HG02970 (cell line): ENCODE results near the gene ATAD1.
A peak's percentile ranks its signal among the peaks of the same experiment; 100 is the strongest.
"Not testable (repeated sequence)": the region's sequence is repeated elsewhere in the genome, so short reads cannot be mapped to it uniquely, and the experiment has no call there.

Source experiments
- ATAC-seq: cut with Tn5 transposase; IDR thresholded peaks from one replicate; pipeline ENCODE4 v1.9.1; 2021; ENCODE audit warnings: mild to moderate bottlenecking, moderate library complexity, moderate number of reproducible peaks; ENCODE audit not compliant: unreplicated experiment, low FRiP score

ATAD1 gene

DNA sequence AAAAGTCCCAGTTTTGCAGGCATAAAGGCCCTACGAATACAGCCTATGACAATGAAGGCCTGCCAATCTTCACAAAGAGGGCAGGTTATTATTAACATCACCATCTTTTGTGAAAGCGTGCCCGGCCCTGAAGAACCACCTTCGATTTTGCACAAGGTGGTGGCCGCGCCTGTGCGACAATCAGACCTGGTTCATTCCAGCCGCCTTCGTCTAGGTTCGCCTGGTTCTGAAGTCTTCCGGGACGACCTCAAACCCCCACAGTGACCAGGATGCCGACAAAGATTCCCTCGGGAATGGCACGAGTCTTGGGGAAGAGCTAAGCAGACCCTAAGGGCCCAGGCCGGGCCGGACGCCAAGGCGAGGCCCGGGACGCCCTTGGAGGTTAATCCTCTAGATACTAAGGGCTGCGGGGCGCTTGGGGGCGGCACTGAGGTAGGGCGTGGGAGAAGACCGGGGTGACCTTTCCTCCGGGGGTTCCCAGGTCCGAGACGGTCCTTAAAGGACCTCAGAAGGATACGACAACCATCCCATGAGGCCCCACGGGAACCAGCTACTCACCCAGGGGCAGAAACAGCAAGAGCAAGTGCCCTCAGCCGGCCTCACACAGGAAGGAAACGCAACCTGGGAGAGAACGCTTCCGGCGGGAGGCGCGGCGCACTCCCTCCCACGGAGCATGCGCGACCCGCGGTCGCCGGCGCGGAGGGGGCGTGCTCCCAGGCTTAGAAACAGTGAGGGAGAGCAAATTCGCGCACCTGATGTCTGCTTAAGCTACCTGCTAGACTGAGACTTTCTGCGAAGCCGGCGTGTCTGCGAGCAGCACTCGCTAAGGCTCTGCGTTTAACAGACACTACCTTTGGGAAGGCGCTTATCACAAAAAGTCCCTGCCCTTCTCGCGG lies at the start of gene ATAD1:
Gene ATAD1 (minus strand): TSS at position 618 of the 896 bp plus-strand sequence. CDS start 3,627 bp downstream, outside the sequence.
- peak; percentile 73 for ATAC-seq

DNA sequence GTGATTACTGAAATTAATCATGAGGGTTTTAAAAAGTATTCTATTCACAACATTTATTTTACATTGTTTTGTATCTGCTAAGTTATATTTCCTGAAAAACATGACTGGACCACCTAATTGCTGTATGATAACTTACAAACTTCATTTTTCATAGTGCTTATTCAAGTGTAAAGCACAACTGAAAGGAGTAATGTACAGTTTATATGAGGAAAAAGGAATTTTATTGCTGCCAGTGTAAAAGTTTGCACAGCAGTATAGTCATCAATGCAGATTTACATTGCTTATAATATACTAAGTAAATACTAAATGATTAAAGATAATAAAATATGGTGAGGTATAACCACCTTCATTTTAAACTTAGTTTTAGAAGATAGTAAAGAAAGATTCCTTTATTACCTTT lies 49.4 kb upstream of the ATAD1 start:
- no peak for ATAC-seq

DNA sequence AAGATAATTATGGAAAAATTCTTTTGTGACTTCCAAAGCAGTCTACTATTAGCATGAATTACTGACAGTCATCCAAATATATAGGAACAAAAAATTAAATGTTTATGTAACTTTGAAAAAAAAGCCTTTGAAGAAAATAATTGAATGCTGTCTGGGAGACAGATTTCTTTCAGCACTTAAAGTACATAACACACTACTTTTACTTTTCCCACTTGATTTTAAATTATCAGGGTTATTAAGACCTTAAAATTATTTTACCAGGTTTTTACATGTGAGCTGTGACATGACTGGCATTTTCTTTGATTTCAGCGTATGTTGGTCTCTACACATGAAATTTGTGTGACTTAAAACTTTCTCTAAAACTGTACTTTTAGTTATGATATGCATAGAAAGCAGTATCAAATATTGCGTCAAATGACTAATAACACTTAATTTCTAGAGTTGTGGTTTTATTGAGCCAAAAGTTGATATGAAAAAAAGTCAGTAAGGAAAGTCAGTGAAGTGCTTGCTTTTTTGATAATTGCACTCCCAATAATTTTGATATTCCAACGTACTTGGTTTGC lies 48.5 kb upstream of the ATAD1 start:
- no peak for ATAC-seq

DNA sequence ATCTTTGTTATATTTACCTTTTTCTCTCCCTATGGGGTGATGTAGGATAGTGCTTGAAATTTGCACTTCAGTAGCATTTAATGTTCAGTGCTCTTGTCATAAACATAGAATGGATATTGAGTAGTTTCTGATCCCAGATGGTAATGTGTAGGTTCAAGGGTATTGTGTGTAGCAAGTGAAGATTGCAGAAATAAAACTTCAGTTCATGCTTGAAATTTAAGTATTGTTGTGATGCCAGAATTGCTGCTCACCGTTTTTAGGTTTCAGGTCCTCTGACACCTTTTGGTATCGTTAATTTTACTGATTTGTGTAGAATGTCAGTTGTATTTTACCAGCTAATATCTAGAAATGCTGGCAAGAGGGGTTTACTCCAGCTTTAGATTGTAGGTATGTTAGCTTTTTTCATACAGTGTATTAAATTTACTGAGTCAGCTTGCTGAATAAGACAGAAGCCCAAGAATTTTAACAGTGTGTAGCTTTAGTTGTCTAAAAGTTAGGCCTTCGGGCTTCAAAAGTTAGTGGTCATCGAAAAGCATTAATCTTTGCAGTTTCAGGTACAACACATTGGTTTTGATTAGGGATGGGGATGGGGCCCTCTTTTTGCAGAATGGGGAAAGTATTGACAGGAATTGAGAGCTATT lies 47.3 kb upstream of the ATAD1 start:
- ATAC-seq: no peak

DNA sequence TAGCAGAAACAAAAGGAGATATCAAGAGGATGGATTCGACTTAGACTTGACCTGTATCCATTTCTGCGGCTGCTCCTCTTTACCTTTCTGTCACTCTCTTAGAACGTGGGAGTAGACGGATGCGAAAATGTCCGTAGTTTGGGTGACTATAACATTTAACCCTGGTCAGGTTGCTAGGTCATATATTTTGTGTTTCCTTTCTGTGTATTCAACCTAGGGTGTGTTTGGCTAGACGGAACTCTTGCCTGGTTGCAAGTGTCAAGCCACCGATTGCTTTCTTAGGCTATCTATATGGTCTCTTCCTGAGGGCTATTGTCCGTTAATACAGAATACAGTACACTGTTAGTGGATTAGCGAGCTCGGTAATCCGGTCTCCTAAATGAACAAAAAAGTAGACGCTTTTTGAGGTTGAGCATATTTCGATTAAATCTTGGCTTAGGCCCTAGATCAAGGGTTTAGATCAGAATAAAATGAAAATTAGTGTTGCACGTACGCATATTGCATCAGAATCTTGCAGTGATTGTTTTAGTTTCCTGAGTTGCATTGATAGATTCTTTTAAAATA lies 46.6 kb upstream of the ATAD1 start:
- no peak for ATAC-seq

- ATAC-seq: not testable (repeated sequence)
Measured at GRCh38 chr10:87863951-87864495, 46.0 kb upstream of the ATAD1 start.

GRCh38 chr10:87863053-87863943 lies 45.3 kb upstream of the ATAD1 start, which contains the start of the genes KLLN and PTEN:
Gene KLLN (minus strand): TSS chr10:87863533. CDS start chr10:87862487, 1,046 bp downstream.
Gene PTEN (plus strand): TSS chr10:87863625. CDS start chr10:87864470, 845 bp downstream.
- peak; percentile 39 for ATAC-seq

- ATAC-seq: no peak
Measured at GRCh38 chr10:87862679-87863052, 44.6 kb upstream of the ATAD1 start.

GRCh38 chr10:87861953-87862678 lies 44.1 kb upstream of the ATAD1 start:
- peak; percentile 48 for ATAC-seq

- ATAC-seq: peak; percentile 11
Measured at GRCh38 chr10:87861566-87861952, 43.5 kb upstream of the ATAD1 start.

DNA sequence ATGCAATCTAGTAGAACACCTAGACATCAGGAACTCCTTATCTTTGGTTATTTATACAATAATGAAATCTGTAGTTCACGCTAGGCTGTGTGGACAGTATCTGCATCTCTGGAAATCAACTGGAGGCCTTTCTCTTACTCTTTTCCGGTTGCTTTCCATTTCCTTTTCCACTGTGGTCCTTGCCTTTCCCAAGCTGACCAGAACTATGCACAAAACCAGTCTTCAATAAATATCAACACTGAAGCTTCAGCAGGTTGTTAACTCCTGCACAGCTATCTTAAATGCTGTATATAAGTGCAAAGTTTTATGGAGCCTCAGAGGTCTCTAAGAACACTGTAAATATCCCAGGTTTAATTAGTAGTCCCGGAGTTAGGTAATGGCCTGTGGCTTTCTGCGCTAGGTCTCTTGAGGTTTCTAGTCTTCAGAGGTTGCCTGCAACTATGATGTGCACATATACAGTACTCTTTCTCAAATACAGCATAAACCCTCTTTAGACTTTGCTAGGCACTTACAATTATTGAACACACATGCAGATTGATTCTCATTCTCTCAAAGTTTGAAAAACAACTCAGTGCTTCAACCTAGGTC lies 42.9 kb upstream of the ATAD1 start:
- ATAC-seq: no peak

GRCh38 chr10:87860156-87860795 lies 42.2 kb upstream of the ATAD1 start:
- no peak for ATAC-seq

GRCh38 chr10:87855665-87856064 lies 37.6 kb upstream of the ATAD1 start:
- ATAC-seq: not testable (repeated sequence)

- not testable (repeated sequence) for ATAC-seq
Measured at GRCh38 chr10:87855247-87855646, 37.2 kb upstream of the ATAD1 start.

GRCh38 chr10:87852089-87852488 lies 34.1 kb upstream of the ATAD1 start:
- ATAC-seq: no peak

DNA sequence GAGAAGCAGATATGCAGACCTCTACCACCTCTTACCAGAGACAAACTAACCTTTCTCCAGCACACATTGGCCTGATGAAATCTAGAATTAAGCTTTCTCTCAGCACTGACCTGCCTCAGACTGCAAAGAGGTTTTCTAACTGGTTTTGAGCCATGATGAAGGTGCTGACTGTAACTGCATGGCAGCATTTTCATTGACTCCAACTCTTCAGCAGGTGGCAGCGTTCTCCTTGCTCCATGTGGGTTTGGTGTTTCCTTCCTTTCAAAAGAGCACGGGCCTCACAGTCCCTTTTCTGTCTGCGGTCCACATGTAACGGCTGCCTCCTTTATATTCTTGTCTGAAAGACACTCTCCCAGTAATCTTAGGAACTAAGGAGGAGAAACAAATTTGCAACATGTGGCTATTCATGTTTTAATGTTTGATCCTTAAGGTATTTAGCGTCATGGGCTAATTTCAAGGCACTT lies 32.7 kb upstream of the ATAD1 start:
- ATAC-seq: no peak

DNA sequence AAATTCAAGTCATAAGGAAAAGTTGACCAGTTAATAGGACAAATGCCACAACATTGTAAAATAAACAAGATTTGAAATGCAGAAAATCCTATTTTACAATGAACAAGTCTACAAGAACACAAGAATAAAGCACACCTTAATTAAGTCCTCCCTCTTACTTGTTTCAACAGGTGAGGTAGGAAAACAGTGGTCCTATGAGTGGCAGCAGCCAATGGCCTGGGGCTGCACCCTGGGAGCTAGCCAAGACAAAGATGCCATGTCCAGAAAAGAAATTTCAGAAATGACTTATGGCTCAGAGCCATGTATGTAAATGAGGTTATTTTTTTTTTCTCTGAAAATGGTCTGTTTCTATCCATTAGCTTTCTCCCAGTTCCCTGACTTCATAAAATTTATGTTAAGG lies 31.0 kb upstream of the ATAD1 start:
- no peak for ATAC-seq

- ATAC-seq: no peak
Measured at GRCh38 chr10:87847550-87847949, 29.5 kb upstream of the ATAD1 start.
